AG04449 (cell line): Measurements from ENCODE around the gene SERPINA4.

Experiments used
- CTCF ChIA-PET: fragments of 350-600 bp; formaldehyde crosslinking; extraction: SDS; loops from one replicate; lab custom pipeline; 2021; ENCODE audit warnings: antibody characterized with exemption; lab: Yijun Ruan, JAX
- POLR2A ChIA-PET: fragments of 400-600, 350-600 bp; formaldehyde crosslinking; extraction: SDS; loops from one replicate; lab custom pipeline; 2020; ENCODE audit warnings: antibody characterized with exemption, inconsistent platforms; lab: Yijun Ruan, JAX
- DNase-seq: peaks from one replicate; pipeline ENCODE4 v3.0.0-alpha.2; 2010; ENCODE audit warnings: low read depth, low spot score
- H3K4me3 ChIP-seq: 2 replicates; pipeline ENCODE4 v1.5.1; 2011; ENCODE audit warnings: low read depth, mild to moderate bottlenecking, control low read depth, low read length
- TF ChIP-seq, protein P1 (sequence below): IDR thresholded peaks from one replicate; pipeline ENCODE4 v1.5.1; 2011; ENCODE audit warnings: mild to moderate bottlenecking, moderate library complexity, low read length, control low read depth, inconsistent platforms; ENCODE audit not compliant: insufficient read depth; ENCODE audit errors: missing control alignments

Gene SERPINA4

DNA sequence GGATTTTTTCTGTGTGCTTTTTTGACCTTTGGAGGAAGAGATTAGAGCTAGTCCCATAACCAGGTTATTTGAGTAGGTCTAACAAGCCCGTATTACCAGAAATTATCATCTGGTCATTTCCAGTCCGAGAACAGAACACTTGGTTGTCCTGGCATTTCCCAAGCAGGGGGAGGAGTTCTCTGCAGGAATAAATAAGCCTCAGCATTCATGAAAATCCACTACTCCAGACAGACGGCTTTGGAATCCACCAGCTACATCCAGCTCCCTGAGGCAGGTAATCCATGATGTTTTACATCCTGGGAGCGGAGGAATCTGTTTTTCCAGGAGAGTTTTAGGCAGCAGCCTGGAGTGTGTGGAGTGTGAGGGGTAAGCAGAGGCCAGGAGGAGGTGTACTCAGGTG, 50.9 kb downstream of the SERPINA4 start, which contains the start of gene SERPINA3:
Gene SERPINA3 (plus strand): TSS at position 218 of the 400 bp plus-strand sequence. CDS start 2,051 bp downstream, outside the sequence.
- no peak for DNase-seq
- CTCF ChIA-PET, result interaction anchor here (1.1 kb wide), 1 partner anchor 10 kb away, joined by 4 read pairs; no protein-coding TSS in a partner anchor
- POLR2A ChIA-PET, result no interaction called here
- H3K4me3 ChIP-seq, result no peak within 1 kb of the TSS
- TF ChIP-seq, protein P1, sequence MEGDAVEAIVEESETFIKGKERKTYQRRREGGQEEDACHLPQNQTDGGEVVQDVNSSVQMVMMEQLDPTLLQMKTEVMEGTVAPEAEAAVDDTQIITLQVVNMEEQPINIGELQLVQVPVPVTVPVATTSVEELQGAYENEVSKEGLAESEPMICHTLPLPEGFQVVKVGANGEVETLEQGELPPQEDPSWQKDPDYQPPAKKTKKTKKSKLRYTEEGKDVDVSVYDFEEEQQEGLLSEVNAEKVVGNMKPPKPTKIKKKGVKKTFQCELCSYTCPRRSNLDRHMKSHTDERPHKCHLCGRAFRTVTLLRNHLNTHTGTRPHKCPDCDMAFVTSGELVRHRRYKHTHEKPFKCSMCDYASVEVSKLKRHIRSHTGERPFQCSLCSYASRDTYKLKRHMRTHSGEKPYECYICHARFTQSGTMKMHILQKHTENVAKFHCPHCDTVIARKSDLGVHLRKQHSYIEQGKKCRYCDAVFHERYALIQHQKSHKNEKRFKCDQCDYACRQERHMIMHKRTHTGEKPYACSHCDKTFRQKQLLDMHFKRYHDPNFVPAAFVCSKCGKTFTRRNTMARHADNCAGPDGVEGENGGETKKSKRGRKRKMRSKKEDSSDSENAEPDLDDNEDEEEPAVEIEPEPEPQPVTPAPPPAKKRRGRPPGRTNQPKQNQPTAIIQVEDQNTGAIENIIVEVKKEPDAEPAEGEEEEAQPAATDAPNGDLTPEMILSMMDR, result no peak

DNA sequence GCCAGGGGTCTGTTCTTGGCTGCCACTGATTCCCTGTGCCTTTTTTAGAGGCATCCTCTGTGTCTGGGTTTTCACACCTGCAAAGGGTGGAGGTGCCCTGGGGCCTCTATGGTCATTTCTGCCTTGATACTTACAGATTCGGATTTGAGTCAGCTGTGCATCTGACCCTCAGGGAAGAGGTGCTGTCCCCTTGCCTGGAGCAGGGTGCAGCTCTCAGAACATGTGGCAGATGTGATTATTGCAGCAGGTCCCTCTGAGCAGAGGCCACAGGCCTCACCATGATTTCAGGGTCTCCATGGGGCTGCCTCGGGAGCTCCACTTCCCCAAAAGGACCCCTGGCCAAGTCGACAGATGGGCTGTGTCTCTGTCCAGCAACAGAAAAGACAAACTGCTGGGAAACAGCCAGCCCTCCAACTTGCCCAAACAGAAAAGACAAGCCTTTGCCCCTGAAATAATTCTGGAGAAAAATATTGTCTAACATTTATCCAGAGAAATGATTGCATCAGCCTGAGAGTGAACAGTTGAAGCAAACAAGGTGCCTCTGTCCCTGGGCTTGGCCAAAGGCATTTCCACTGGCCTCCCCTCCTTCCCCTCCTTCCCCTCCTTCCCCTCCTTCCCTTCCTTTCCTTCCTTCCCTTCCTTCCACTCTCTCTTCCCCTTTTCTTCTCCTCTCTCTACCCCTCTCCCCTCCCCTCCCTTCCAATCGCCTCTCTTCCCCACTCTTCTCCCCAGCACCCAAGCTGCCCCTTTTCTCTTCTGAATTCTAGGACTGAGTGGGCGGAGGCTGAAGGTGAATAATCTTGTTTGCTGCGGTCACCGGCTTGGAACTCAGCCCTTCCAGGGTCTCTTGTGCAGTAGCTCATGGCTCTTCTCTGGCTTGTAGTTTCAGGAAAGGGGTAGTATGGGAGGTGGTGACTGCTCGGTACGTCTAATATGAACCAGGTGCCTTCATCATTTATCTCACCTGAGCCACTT, 51.6 kb downstream of the SERPINA4 start:
- TF ChIP-seq, protein P1, result no peak
- CTCF ChIA-PET, result interaction anchor here (1.1 kb wide), 1 partner anchor 11 kb away, joined by 4 read pairs; no protein-coding TSS in a partner anchor
- DNase-seq, result no peak
- POLR2A ChIA-PET, result no interaction called here
- H3K4me3 ChIP-seq, result no peak overlapping the region

DNA sequence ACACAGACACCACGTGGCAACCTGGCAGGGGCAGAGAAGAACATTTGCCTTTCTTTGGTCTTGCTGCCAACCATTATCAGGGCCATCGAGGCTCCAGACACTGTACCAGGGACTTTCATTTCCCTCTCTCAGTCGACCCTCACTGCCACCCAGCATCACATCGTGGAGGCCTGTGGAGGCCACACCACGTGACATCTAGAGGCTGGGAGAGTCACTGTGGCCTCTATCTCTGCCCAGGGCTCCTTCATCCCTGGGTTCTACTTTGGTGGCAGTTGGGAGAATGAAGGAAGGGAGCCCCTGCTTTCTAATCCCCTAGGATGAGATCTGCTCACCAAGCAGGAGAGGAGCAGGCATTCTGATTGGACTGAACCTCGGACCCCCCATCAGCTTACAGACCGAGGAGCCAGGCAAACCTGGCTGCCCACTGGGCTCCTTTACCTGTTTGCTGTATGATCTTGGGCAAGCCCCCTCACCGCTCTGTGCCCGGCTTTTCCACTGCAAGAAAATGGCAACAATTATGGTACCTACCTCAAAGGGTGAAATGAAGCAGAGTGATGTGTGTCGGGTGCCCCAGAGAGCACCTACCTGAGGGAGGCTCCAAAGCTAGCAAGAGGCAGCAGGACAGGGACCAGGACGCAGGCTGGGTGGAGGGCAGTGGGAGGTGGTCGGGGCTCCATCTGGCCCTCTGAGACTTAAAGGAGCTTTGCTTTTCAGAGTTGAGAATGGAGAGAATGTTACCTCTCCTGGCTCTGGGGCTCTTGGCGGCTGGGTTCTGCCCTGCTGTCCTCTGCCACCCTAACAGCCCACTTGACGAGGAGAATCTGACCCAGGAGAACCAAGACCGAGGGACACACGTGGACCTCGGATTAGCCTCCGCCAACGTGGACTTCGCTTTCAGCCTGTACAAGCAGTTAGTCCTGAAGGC, 52.7 kb downstream of the SERPINA4 start:
- no peak for DNase-seq
- TF ChIP-seq, protein P1, result no peak
- ChIA-PET CTCF (no interaction called here), POLR2A (no interaction called here)
- H3K4me3 ChIP-seq, result no peak overlapping the region

DNA sequence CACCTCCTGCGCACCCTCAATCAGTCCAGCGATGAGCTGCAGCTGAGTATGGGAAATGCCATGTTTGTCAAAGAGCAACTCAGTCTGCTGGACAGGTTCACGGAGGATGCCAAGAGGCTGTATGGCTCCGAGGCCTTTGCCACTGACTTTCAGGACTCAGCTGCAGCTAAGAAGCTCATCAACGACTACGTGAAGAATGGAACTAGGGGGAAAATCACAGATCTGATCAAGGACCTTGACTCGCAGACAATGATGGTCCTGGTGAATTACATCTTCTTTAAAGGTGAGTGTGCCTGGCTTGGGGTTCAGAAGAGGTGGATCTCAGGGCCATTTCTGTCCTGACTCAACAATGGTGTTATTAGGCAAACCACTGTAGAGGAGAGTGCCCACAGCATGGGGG, 53.6 kb downstream of the SERPINA4 start:
- no peak overlapping the region for H3K4me3 ChIP-seq
- ChIA-PET POLR2A (interaction anchor here (1.0 kb wide), 1 partner anchor 15 kb away, joined by 3 read pairs; no protein-coding TSS in a partner anchor), CTCF (no interaction called here)
- TF ChIP-seq, protein P1, result no peak
- no peak for DNase-seq

DNA sequence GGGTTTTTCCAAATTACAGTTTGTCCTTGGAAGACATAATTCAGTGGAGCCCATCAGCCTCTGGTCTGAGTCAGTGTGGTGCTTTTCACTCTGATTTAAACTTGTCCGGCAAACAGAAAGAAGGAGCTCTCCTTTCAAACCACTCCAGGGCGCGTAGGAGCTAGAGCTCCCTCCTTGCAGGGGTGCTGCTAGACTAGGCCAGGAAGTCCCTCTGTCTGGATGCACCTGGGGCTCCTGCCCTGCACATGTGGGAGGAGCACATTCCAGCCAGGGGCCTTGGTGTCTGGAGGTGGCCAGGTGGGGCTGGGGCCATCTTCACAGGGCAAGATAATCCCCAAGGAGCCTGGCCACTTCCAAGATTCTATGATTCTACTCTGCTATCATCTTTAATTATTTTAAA, 54.0 kb downstream of the SERPINA4 start:
- no peak for DNase-seq
- TF ChIP-seq, protein P1, result no peak
- no peak overlapping the region for H3K4me3 ChIP-seq
- POLR2A ChIA-PET, result interaction anchor here (1.0 kb wide), 1 partner anchor 15 kb away, joined by 3 read pairs; no protein-coding TSS in a partner anchor
- CTCF ChIA-PET, result no interaction called here
